LHCN-M2 (cell line): Measurements from ENCODE around the gene ZFP36L1. TPM values are rescaled to one million over a fixed set of nuclear protein-coding genes. Genes with fewer than 3 reads are reported as not detected.

Experiments
- DNase-seq: peaks from one replicate; pipeline ENCODE4 v3.0.0-alpha.2; 2012; ENCODE audit warnings: low read depth
- total RNA-seq: library from RNA; depleted of rRNA; stranded (reverse); fragments of >200 nt; gene quantifications from 2 replicates; pipeline ENCODE4 v1.2.3, GENCODE V29; 2014

Gene ZFP36L1
- total RNA-seq, 1 experiment from 2014 or later = 342 TPM

DNA sequence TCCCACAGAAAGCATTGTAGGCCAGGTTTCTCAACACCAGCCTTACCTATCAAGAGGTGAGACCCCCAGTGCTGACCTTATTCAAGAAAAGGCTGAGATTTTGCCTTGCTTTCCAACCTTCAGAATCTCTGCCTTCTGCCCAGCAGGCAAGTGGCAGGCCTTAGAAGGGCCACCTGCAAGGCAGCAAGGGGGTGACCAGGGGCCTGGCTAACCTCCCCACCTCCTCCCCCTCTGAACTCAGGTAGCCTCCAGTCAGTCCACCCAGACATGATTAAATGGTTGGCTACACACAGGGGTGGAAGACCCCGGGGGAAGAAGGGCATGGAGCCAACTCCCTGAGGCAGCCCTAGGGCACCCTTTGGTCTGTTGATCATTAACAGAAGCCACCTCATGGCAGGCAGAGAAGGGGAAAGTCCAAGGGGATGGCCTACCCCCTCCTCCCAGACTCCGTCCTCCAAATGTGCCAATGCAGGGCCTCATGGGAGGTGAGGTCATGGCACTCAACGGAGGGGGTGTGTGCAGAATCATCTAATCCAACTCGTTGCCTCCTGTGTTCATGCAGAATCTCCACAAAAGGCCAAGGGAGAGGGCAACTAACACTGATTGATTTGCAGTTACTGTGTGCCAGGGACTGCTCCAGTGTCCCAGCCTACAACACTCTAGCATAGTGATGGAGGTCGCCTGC lies 8.5 kb downstream of the ZFP36L1 start:
- peak; percentile 86 for DNase-seq

DNA sequence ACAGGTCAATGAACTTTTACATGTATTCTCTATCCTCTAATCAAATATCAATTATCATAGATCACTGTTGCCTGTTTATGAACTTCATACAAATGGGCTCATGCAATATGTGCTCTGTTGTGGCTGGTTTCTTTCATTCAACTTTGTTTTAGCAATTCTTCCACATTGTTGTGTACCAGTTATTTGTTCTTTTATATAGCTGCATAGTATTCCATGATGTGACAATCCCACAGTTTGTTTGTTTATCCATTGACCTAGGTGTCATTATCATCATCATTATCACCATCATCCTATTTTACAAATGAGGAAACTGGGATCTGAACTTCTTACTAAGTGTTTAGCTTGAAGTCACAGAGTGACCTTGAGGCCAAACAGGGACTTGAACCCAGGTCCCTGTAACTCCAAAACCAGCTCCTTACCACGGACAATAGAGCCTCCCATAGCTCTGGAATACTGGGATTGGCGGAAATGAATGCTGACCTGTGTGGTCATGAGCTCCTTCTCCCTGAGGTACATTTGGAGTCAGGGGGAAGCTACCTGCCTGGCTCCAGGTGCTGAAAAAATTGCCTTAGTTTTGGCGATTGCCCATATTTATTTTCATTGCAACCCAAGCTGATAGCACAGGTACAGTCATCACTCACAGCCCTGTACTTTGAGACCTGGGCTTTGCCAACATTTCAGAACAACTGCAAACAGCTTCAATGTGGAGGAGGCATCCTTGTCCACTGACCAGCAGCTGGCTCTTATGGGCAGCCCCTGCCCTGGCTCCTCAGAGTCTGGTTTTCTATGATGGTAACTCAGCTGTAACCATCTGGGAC lies 9.2 kb downstream of the ZFP36L1 start:
- no peak for DNase-seq

DNA sequence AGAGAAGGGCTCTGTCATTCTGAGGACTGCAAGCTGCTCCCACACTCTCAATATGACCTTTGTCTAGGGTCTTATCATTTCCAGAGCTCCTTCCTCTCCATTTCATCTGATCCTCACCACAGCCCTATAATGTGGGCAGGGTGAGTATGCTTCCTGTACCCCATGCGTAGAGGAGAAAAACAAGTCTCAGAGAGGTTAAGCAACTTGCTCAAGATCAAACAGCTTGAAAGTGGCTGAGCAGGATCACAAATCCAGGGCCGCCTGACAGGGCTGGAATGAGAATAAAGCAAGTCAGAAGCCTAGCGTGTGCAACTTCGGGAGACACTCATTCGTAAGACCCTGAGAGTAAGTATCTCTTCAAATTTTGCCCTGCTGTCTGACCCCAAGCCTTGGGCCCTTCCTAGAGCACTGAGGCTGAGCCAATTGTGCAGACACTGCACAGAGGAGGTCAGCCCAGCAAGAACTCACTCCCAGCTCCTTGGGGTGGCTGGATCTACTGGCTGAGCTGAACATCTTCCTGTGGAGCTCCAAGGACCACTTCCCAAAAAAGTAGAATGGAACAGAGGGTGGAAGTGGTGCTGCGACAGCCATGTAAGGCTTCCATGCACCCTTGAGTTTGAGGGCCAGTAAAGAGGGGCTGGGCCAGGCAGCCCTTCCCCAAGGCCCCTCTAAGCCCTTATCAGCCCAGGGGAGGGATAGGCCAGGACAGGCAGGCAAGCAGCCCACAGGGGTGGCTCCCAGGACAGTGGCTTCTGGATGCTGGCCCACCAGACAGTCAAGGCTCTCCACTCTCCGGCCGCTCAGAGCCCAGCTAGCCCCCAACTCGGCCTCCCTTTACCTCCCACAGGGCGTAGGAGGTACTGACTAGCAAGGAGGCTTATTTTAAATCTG lies 10.5 kb downstream of the ZFP36L1 start:
- no peak for DNase-seq

DNA sequence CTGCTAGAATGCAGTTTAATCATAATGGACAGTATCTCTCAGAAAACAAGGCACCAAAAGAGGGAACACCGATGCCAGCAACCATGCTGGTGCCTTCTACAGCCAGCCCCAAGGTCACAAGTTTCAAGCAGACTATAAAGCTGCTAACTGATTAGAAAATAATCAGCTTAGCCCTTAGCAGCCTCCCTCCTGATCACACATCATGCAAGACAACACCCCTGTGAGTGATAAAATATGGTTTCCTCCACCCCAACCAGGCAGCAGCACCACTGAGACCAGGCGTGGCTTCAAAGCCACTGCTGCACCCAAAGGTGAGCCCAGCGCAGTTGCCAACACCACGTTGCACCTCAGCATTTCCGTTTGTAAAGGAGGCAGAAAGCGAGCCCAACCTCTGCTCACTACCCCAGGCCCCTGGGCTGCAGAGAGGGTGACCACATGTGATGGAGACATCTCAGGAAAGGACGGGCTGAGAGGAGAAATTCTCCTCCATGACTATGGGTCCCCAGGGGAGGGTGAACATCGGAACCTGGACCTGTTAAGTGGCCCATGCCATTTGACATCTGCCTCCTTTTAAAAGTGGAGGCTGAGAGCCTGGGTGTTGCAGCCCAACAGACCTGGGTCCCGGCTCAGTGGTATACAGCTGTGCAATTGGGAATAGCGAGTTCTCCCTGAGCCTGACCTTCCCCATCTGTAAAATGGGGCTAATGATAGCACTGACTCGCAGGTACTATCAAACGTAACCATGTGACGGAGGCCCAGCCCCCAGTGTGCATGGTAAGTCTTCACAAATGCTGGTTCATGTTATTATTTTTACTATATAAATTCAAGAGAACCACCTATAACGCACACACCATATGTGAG lies 11.5 kb downstream of the ZFP36L1 start:
- DNase-seq = no peak

DNA sequence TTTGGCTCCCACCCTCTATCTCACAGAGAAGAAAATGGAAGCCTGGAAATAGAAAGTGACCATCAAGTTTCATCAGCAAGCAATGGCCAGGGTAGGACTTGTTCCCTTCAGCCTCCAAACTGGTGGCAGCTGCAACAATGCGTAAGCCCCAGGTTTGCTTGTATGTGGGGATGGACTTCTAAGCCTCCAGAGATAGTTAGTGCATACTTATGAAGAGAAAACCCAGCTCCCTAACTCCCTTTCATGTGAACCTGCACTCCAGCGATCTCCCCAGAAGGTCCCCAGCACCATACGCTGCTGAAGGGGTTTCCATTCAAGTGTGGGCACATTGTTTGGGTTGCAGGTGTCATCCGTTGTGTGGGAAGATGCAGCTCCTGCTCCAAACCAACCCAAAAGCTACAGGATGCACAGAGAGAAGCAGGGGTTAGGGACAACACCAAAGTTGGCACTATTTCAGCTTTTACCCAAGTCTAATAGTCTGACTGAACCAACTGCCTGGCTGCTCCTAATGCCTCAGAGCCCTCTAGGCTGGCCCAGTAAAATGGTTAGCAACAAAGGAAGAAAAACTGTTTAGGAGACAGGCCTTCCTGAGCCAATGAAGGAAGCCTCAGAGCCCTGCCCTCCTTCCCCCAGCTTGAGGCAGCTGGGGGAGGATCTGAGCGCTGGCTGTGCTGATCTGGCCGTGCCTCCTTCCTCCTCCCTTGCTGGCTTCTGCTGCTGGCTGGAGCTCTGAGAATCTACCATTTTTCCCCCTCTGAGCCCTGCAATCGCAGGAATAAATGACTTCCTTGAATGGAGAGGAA lies 12.3 kb downstream of the ZFP36L1 start:
- peak; percentile 84 for DNase-seq

DNA sequence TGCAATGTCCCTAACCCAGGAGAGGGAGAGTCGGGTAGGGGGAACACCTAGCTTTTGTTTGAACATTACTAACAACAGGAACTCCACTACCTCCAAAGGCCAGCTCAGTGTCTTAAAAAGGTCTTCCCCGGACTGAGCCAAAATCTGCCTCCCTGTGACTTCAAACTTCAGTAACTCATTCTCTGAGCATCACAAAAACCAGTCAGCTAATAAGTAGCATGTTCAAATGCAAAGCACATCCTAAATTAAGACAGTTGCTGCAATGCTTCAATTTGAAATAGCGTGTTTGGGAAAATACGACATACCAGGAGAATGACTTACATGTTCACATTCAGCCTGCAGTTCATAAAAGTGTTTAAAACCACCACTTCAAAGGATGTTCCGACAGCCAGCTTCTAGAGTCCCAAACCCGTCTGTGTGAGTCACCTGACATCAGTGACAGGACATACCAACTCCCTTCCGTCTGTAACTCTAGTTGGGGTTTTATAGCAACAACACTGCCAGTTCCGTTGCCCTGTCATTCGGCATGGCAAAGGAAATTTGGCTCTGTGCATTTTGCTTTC lies 13.0 kb downstream of the ZFP36L1 start:
- peak; percentile 99 for DNase-seq

DNA sequence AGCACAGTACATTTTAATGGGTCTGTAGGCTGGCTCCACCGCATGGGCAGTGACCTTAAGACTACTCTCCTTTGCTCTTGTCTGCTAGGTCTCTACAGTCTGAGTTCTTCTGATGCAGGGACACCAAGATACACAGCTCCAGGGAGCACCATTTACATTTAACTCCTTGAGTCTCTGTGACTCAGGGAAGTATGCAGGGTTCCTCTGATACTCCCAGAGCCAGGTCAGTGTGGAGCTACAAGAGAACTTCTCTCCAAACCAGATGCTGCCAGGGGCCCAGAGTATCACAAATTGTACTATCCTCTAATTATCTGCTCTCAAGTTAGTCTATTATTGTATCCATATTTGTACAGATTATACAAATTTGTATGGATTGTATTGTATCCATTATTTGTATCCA lies 15.2 kb downstream of the ZFP36L1 start:
- DNase-seq = no peak

DNA sequence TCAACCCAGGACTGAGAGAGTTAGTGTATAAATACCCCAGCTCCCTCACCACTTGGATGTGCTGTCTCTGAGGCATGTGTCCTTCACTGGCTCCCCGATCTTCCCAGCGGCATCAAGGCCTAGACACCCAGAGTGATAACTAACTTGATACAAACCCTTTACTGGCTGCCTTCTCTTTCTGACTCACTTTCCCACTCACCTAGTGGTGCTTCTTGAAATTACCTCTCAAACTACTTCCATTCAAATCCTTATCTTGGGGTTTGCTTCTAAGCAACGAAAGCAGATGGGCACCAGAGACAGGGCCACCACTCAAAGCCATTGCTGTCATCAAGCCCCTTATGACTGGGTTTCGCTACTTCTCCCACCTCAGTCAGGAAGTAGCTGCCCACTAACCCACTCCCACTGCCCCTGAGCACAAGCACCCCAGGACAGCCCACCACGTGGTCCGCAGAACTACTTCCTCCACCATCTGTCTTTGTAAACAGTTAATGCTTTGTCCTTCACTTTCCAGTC lies 17.2 kb downstream of the ZFP36L1 start:
- DNase-seq = no peak

DNA sequence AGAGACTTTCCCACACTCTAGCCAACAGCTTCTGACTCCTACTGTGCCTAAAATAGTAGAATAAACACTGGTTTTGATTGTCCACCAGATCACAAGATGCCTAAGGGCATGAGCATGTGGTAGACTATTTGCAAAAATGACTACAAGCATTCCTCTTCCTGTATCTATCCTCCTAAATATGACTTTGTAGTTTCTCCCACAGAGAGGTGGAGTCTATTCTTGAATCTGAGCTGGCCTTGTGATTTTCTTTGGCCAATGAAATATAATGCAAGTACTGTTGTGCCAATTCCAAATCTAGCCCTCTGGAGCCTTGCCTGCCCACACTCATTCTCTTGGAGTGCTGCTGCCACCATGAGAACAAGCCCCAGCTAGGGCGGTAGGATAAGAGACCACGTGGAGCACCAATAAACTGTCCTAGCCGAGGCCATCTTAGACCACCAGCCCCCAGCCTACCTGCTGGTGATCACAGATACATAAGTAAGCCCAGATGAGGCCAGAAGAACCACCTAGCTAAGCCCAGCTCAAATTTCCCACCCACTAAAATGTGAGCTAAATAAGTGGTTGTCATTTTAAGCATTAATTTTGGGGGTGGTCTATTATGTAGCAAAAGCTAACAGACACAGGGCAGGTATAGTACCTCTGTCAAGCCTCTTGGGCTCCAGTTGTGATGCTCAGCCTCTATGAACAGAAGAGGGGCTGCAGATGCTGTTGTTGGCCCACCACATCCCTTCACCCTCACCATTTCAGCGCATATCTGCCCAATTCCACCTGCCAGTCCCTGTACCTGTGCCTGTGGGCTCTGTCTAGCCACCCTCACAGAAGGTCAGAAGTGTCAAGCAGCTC lies 17.9 kb downstream of the ZFP36L1 start:
- peak; percentile 66 for DNase-seq

DNA sequence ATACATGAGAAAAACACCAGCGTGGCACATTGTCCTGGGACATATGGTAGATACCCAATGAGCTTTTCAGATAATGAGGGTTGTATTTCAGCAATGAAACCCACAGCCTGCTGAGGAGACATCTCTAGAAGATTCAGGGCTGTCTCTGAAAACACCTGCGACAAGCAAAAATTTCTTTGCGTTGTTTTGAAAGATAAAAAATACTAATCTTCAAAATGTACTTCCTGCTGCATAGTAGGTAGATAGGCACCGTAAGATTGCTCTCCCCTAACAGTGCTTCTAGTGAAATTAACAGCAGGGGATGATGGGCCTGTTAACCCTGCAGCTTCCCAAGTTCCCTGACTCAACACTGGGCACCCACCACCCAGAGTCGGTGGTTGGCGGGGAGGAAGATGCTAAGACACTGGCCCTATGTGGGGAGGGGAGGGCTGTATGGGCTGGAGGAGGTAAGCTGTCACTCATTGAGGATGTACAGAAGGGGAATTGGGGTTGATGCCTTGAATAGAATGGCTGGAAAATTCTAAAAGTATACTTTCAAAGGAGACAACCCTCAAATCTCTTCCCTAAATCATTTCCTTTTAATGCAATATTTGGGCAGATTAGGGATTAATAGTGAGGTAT lies 20.0 kb downstream of the ZFP36L1 start:
- DNase-seq = no peak

DNA sequence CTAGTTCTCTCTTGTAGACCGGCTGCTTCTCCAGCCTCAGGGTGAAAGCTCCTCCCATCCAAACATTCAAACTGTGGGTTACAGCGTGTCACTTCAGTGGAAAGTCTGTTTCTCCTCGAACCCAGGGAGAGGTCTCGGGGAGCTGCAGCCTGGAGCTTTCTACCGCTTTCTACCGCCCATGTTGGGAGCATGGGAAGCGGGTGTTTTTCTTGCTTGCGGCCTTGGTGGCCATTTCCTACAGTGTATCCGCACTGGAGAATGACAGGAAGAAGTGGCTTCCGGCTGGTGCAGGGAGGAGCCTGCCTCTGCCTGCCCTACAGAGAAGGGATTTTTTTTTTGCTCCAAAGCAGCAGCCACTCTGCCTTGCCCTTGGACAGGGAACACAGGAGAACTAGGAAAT lies 21.2 kb downstream of the ZFP36L1 start:
- DNase-seq = no peak

DNA sequence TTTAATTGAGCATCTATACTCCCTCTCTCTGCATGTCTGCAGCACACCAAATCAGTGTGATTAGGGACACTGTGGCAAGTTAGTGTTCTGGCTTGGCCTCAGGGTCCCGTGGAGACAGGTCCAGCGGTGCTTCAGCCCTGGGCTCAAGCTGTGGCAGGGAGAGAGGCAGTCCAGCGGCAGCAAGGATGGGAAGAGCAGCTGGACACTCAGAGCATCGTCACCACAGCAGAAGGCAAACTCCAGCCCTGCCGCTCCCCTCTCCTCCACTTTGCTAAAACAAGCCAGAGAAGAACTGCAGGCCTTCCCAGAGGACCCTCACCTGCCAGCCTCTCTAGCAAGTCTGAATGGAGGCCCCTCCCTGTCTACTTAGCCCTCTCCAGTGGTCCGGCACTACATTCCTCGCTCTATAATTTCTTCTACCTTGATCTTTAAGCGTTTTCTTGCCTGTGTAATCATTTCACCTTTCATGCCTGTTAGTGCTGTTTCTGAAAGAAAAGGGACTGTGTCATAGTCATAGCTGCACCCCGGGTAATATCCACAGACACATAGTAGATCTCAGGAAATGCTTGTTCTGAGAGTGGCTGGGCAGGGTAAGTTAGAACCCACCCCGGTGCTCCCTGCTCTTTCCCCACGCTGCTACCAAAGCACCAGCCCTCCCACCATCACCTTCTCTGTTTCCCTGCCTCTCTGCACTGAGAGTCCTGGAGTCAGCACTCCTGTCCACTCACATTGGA lies 22.1 kb downstream of the ZFP36L1 start:
- DNase-seq = no peak

DNA sequence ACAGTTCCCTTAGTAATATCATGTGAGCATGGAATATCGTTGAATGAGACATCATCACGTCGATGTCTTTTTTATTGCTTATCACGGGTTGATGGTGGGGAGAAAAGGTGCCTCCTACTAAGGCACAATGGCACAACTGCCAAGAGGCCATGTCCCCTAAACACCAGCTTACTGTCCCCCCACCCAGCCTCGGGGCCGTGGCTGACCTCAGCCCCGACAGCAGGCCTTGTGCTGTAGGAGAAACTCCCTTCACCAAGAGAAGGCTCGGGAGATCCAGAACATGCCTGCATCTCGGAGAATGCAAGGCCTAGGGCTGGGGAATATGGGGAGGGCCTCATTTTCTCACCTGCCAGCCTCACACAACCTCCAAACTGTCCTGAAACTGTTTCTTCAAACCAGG lies 22.8 kb downstream of the ZFP36L1 start:
- DNase-seq = no peak

DNA sequence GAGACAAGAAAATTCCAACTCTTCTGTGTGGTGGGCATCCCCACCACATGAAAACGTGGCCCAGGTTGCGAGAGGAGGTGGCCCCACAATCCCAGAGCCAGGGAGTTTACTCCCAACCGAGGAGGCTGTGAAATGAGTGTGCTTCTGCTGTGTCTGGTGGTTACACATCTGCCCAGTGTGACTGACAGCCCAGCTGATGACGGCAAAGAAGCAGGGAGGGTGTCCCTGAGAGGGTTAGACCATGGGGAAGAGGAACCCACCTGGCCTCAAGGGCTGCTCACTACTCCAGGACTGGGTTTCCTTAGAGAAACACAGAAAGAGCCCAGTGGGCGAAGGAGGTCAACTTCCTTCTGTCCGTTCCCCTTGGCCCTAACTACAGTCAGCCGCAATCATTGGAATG lies 24.6 kb downstream of the ZFP36L1 start:
- no peak for DNase-seq

DNA sequence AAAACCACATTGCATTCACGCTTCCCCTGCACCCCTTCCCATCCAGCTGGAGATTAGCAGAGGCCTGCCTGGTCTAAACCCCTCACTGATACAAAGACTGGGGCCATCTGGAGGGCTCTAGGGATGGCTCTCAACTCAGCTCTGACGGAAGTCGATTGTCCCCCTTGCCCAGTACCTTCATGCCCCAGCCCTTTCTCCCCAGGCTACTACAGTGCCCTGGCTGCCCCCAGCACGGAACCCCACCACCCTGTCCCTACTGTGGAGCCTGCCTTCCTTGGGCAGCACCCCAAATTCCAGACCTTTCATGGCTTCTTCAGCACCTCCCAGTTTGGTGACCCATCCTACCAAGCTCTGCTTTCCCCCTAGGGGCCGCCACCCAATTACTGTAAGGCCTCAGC lies 25.6 kb downstream of the ZFP36L1 start:
- DNase-seq = no peak

DNA sequence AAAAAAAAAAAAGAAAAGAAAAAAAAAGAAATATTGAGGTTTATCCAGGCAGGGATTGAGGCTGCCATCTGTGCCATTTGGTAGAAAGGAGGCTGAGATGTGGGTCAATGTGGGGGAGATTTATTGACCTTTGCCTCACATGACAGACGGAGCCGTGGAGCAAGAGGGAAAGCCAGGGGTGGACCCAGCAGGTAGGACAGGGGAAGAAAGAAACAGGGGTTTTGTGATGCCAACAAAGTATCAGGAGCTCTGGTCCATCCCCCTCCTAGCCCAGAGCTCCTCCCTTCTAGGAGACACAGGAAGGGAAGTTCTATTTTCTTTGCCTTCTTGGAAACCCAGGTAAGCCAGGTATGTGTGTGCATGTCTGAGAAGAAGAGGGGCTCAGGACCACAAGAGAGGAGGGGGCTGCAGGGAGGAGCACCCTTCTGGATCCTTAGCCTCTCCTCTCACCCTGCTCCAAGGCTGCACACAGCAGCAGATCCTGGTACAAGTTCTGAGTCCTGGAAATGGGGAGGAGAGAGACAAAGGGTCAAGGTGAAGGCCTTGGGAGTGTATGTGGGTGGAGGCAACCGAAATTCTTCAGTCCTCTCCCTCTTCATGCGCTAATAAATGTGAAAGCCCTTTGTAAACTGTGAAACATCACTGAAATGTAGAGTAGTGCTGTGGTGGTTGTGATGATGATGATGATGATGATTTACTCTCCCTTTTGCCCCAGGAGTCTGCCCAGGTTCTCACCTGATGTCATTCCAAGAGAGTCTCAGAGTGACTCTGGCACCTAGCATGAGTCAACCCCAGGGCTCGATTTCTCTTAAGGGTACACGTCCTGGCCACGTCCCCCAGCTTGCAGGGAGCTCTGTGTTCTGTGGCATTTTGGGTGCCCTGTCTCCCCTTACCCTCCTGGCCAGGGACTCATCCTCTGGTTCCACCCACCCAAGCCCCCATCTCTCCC lies 26.3 kb downstream of the ZFP36L1 start:
- no peak for DNase-seq
